NCI-H2227 (cell line): ENCODE results near the gene HOXD4.

Experiments used
- DNase-seq: peaks from one replicate; lab custom pipeline; 2025; ENCODE audit not compliant: unreplicated experiment; lab: John Stamatoyannopoulos, UW

The HOXD4 gene

DNA sequence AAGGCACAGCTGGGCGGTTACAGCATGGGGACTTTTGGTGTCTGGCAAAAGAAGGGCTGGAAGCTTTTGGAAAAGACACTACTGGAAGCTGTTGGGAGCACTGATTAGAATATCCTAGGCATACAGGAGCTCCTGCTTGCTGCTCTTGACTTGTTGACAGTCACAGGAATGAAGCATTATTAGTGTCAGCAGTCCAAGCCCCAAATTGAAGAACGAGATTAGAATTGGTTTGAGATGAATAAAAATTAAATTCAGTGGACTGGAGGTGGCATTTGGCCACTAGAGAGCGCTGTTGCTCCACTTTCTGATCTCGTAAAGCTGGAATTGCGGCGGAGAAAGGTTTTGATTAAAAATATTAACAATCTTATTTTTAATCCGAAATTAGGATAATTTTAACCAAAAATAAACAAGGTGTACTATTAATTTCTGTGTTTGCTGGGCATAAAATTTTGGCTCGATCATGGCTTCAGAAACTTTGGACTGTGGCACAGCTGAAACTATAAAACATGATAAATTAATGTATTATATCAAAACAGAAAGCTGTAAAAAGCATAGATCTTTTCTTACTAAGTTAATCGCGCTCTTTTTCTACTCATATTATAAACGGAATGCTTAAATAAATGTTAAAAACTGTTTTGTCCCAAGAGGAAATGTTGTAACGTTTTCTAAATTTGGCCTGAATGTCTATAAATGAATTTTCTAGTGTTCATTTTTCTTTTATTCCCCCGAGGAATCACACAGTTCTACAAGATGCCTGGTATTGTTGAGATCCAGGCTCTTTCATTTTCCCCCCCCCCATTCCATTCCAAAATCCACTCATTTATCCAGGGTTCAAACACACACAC is 24.2 kb upstream of the HOXD4 start:
- DNase-seq: peak; percentile 83

DNA sequence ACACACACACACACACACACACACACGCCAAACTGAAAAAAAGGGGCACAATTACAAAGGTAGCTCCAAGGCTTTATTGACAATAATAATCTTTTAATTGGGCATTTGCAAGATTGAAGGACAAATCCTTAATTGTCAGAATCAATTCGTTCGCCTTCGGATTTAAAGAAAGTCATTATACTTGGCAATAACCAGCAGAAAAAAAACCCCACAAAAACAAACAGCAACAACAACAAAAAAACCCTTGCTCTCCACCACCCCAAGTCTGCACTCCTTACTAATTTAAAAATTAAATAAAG is 23.6 kb upstream of the HOXD4 start:
- DNase-seq: no peak

DNA sequence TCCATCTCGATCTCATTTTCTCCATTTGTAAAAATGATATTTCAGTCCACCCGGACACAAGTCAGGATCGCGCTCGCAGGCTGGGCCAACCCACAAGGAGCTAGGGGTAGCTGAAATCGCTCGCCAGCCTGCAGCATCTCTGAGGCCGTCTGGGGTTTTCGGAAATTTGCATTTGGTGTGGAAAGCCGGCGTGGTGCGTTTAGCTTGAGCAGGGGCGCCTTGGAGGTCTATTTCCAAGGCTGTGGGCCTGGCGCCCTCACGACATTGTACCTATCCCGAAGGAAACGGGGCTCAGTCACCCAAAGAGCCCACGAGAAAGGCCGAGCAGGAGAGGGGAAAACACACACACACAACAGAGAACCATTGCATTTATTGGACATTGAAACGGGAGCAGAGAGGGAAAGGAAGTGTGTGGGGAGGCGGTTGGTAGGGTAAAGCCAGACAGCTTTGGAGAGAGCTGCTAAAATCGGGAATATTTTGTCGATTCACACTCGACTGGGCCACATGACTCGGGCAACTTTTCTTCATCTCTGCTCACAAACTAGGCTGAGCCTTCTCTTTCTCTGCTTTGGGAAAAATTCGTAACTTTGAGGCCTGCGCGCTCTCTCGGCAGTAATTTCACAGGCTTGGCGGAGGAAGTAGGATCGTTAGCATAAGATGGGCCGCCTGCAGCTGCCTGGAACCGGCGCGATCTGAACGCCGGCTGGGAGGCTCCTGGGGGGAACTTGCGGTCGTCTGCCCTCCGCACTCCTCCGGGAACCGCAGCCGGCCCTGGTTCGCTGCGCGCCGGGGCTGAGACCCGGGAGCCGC is 23.0 kb upstream of the HOXD4 start:
- peak; percentile 43 for DNase-seq

DNA sequence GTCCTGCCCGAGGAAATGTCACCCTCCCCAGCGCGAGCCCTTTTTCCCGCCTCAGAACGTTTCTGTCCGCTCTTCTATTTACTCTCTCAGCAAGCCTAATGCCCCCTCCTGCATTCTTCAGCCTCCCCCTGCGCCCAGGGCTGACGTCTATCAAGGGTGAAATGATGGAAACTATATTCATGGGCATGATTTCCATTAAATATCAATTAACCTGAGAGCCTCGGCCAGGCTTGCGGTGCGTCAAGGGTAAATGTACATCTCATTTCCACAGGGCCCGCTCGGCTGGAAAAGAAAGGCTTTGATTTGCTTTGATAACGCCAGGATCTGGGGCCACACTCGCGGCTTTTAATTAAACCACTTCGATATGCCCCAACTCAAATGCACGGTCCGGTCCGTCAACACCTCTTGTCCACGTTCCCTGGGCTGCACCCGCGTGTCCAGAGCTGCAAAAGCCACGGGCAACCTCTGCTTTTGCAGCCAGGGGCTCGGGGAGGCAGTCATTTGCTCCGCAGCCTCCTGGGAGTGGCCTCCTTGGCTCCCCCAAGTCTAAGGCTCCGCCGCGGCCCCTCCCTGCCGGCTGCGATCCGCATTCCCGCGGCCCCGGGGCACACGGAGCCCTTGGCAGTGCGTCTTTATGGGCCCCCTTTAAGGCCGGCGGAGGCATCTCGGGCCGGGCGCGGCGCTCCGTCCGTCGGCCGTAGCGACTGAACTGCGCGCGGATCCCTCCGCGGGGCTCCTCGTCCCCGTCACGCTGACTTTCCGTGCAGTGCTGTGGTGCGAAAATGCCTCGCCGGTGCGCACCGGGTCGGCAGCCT is 22.2 kb upstream of the HOXD4 start, which contains the start of gene HOXD8:
TSS of gene HOXD8 (plus strand) at position 724 of the 815 bp plus-strand sequence. CDS start 662 bp downstream, outside the sequence.
- DNase-seq: peak; percentile 87

DNA sequence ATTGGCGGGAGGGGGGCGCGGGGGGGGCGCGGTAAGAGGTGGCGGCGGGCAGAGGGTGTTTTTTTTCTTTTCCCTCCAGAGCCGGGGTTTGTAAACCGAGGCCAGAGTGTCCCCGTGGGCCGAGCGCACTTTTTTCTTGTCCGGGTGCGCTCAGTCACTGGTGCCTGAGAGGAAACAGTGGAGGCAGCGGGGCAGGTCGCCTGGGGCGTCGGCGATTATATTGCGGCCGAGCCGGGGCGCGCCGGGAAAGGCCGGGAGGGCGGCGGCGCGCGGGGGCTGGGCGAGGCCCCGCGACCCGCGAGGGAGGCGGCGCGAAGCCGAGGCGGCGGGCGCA is 21.6 kb upstream of the HOXD4 start:
- no peak for DNase-seq

DNA sequence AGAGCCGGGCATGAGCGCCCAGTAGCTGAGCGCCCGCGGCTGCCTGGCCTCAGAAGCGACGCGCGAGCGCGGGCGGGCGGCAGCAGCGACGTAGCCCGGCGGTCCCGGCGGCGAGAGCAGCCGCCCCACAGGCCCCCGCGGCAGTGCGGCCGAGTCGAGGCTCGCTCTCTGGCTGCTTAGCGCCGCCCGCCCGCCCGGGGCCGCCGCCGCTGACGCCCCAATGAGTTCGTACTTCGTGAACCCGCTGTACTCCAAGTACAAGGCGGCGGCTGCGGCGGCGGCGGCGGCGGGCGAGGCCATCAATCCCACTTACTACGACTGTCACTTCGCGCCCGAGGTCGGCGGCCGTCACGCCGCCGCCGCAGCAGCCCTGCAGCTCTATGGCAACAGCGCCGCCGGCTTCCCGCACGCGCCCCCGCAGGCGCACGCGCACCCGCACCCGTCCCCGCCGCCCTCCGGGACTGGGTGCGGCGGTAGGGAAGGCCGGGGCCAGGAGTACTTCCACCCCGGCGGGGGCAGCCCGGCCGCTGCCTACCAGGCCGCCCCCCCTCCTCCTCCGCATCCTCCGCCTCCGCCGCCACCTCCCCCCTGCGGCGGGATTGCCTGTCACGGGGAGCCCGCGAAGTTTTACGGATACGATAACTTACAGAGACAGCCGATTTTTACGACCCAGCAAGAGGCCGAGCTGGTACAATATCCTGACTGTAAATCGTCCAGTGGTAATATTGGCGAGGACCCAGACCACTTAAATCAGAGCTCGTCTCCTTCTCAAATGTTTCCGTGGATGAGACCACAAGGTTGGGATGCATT is 21.0 kb upstream of the HOXD4 start:
- DNase-seq: peak; percentile 69

DNA sequence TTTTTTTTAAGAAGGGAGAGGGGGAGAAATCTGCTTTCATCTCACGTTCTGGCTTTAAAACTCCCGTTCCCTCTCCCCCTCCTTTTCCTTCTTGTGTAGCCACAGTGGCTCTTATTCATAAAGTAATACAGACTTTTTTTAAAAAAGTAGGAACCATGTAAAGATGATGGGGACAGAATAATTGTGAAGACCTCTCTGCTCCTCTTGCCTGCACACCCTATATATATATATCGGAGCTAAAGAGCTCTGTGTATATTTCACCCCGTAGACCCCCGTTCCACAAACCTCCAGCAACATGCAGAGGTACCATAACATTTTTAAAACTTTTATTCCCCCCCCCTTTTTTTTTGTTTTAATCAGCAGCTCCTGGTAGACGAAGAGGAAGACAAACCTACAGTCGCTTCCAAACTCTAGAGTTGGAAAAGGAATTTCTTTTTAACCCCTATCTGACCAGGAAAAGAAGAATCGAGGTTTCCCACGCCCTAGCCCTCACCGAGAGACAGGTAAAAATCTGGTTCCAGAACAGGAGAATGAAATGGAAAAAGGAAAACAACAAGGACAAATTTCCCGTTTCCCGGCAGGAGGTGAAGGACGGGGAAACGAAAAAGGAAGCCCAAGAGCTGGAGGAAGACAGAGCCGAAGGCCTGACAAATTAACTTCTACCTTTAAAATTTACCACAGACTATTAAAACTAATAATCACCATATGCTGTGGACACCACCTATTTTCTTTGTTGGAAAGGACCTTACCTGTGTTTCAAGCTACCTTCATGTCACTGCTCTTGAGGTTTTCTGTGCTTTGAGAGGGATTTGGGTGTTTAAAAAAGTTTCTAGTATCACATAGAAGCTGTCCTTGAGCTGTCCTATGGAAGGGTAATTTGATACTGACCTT is 20.1 kb upstream of the HOXD4 start:
- no peak for DNase-seq

DNA sequence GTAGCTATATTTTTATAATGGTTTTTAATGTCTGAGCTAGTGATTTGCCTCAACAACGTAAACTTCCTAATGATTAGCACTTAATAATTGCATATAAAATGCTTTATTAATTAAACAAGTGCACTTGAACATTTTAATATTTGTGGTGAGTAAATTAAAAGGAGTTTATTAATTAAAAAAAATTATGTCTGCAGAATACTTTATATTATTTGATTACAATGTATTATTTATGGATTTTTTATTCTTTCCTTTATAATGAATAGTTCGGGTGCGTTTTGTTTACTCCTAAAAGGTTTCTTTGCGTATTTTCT is 19.5 kb upstream of the HOXD4 start:
- no peak for DNase-seq

DNA sequence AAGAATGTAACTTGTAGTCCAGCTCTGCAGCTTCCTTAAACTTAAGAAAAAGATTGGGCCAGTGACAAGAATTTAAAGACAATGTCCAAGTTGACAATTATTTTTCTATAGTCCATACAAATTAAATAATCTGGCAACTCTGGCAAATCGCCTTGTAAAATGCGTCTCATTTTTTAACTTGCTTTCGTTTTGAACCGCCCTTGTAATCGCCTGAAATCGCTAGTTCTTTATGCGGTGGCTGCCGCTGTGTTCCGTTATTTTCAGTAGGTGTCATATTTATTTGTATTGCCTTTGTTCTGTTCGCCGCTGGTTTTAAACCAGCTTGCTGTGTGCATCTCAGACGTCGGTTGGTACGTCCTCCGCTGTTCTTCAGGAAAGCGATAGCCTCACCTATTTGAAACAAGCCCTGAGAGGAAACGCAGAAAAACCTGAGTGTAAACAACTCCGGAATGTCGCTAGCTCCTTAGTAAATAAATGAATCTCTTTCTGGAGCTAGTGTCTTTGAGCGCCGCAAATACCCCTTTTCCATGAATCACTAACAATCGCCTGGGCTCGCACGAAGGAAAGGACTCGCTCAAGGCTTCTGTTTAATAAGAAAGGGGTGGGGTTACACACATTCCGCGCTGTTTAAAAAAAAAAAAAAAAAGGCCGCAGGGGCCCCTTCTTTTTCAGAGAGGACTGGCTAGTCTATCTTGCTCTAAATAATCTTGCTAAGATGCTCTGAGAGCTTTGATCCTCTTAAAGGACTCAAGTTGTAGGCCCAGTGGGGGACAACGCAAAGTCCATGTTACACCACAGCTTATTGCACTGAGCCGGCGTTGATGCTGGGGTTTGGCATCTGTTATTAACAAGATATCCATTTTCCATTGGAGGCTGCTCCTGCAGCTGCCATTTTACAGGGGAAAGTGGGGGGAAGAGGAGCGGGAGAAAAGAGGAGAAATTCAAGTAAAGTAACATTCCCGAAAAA is 18.9 kb upstream of the HOXD4 start:
- no peak for DNase-seq

DNA sequence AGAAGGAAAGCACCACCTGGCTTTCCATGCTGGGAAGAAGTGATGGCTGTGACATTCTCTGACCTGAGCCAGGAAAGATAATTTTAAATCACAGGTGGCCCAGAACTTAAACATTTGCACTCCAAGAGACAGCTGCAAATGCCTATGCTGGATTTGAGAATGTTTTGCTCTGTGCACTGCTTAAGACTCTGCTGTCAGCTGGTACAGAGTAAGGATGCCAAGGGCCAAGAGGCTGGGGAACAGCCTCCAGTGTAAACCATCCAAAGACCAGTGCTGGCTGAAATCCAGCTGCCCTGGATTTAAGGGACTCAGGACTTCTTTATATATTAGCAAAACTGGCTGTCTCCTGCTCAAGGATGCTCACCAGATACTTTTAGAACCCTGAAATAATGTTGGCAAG is 18.0 kb upstream of the HOXD4 start:
- DNase-seq: no peak

DNA sequence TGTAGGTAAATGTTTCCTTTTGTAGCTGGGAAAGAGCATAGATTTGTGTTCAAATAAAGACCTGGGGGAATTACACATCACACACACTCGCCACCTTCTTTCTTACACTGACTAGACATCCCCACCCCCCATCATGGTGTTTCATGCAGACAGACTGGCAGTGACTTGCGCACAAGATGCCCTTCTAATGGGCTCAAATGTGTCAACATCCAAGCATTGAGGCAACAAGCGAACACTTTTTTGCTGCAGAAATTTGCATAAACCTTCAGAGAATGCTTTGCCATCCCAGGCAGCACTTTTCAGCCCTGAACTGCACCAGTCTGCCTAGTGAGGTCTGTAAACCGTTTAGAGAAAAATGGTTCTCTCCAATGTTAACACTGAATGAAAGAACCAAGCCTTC is 17.3 kb upstream of the HOXD4 start:
- no peak for DNase-seq

DNA sequence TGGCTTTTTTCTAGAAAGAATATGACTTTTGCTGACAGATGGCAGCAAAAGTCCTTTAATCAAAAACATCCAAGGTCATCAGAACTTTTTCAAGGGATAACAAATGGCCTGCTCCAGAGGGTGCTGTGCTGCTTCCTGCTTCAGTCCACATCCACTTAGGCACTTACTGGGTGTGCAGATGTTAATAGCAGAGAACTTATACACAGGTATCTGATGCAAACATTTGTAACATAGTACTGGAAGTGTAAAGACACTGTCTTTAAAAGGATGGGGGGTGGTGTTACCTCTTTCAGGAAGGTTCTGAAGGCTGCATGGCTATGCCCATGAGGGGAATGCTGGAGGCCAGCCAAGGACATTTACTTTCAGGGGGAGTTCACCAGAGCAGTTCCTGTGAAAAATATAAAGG is 16.3 kb upstream of the HOXD4 start:
- DNase-seq: no peak

DNA sequence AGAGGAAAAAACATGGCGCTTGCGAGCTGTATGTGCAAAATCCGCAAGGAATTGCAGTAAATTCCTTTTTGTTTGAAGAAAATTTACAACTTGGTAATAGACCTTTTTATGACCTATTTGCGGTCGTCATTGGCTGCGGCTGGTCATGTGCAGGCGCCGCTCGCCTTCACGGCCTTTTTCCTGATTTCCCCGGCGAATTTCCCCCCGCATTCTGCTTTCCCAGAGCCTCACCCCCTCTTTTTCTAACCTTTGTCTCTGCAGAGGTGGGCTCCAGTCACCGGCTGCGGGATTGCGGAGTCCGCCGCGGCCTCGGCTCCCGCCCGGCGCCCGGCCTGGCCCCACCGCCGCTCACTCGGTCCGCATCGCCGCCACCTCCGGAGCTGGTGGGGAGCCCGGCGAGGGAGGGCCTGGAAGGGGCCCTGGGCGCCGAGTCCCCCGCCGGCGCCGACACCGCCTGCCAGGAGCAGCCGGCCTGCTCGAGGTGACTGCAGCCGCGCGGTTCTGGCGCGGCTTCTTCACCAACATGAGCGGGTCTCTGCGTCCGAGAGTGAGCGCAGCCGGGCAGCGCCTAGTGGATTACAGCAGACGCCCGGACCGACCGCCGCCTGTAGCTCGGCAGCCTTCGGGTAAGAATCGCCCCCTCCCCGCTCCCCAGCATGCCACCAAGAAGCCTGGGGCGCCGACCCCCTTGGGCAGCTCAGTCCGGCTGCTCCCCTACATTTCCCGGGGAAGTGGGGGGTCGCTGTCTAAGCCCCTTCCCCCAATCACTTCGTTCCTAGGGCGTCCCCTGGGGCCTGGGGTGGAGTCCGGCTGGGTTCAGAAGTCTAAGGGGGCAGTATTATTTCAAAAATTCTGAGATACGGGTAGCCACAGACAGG is 14.7 kb upstream of the HOXD4 start:
- DNase-seq: peak; percentile 55

DNA sequence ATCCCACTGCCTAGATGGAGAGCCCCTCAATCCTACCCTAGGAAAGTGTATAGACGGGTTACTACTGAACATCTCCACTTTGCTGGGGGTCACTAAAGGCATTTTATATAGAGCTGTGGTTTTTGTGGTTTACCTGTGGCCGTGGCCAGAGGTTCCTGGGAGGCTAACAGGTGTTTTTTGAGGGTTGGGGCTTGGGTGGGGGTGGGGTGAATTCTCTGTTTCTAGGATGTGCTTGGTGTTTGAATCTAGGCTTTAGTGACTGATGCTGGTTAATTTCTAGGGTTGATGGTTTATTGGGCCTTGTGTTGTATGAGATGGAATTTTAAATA is 14.1 kb upstream of the HOXD4 start:
- DNase-seq: no peak

DNA sequence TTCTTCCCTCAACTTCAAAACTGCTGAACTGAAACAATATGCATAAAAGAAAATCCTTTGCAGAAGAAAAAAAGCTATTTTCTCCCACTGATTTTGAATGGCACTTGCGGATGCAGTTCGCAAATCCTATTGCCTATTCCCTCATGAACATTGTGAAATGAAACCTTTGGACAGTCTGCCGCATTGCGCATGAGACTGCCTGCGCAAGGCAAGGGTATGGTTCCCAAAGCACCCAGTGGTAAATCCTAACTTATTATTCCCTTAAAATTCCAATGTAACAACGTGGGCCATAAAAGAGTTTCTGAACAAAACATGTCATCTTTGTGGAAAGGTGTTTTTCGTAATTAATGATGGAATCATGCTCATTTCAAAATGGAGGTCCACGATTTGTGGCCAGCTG is 13.4 kb upstream of the HOXD4 start:
- no peak for DNase-seq

DNA sequence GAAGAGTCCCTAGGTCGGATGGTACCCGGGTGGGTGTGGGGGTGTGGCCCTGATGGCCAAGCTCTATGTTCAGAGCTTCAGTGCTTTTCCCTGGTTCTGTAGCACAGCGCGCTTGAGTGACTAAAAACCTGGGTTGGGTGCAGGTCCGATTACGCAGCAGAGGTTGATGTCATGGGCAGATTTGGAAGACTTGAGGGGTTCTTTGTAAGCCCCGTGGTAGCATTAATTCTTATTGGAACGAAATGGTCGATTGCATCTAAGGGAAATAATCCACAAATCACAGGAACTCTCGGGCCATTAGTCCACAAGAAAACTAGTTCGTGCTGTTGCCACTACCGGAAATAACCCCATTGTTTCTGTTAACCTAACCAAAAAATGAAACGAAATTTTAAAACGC is 12.8 kb upstream of the HOXD4 start:
- no peak for DNase-seq

DNA sequence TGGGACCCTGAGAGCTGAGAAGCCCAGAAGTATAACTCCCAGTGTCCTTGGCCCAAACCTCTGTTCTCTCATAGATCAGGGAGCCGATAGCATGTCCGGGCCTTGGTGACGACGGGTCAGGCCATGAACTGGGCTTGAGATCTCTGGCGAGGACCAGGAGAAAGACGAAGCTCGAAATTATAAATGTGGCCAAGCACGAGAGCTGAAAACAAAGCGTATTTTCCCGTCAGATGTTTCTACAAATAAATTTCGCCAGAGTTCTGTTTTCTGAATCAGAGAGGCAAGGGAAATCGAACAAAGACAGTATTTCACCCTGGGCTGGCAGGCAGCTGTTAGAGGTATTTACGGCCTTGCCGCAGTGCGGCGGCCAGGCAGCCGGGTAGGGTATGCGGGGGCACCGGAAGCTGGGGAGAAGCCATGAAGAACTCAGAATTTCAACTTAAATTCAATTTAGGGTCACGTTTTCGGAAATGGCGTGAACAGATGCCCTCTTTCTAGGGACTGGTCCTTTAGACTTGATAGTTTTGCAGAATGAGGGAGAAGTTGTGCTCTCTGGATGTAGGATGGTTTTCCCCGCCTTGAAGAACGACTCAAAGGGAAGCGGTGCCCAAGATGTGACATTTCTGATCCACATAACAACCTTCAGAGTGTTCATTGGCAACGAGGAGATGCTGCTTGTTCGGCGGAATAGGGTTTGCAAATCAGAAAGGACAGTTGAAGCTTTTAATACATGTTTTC is 12.3 kb upstream of the HOXD4 start:
- DNase-seq: no peak
